Esophagus squamous epithelium (tissue), 4 donors: Measurements from ENCODE around the gene ATP10B.

Experiments
- CTCF ChIP-seq, 6 experiments: fragments of 450-650 bp in 4 of 6; fragments of 200-600 bp in 2 of 6; sonication (generic) in 2 of 6; IDR thresholded peaks; one replicate each; pipeline ENCODE4 v1.5.1; 2016 to 2019; ENCODE audit warnings: antibody characterized with exemption in 6 of 6, mild to moderate bottlenecking in 4 of 6, moderate library complexity in 4 of 6
- POLR2A ChIP-seq, 4 donors: fragments of 450-650 bp; IDR thresholded peaks; one replicate each; pipeline ENCODE4 v1.6.1; 2017; ENCODE audit warnings: antibody characterized with exemption in 4 of 4, mild to moderate bottlenecking in 4 of 4, moderate library complexity in 3 of 4

GRCh38 chr5:160534914-160535313 lies 317.1 kb downstream of the ATP10B start:
- TF ChIP-seq CTCF (IDR thresholded peaks at IDR 0.05) (no peak), POLR2A (IDR thresholded peaks at IDR 0.05) (no peak)
